Measurements from ENCODE around the gene FARP2.

The FARP2 gene

GRCh38 chr2:241459520-241459919 is 103.4 kb downstream of the FARP2 start:
- no peak for DNase-seq (ENCODE audit: low read depth)

GRCh38 chr2:241460631-241461030 is 104.5 kb downstream of the FARP2 start:
- DNase-seq (ENCODE audit: low read depth), result no peak

- no peak for DNase-seq (ENCODE audit: low read depth)
Observed at GRCh38 chr2:241461693-241462677, 105.9 kb downstream of the FARP2 start.

GRCh38 chr2:241463276-241464135 is 107.4 kb downstream of the FARP2 start:
- no peak for DNase-seq (ENCODE audit: low read depth)

- no peak for DNase-seq (ENCODE audit: low read depth)
Observed at GRCh38 chr2:241465543-241465942, 109.5 kb downstream of the FARP2 start.

GRCh38 chr2:241466230-241466629 is 110.1 kb downstream of the FARP2 start:
- DNase-seq (ENCODE audit: low read depth), result no peak

- no peak for DNase-seq (ENCODE audit: low read depth)
Observed at GRCh38 chr2:241467777-241468475, 111.8 kb downstream of the FARP2 start.

- no peak for DNase-seq (ENCODE audit: low read depth)
Observed at GRCh38 chr2:241468476-241468781, 112.3 kb downstream of the FARP2 start.

- no peak for DNase-seq (ENCODE audit: low read depth)
Observed at GRCh38 chr2:241469746-241470145, 113.7 kb downstream of the FARP2 start.

- DNase-seq (ENCODE audit: low read depth), result no peak
Observed at GRCh38 chr2:241473399-241473798, 117.3 kb downstream of the FARP2 start.

GRCh38 chr2:241475267-241475666 is 119.2 kb downstream of the FARP2 start:
- DNase-seq (ENCODE audit: low read depth), result no peak

GRCh38 chr2:241478166-241478565 is 122.1 kb downstream of the FARP2 start:
- DNase-seq (ENCODE audit: low read depth), result no peak

GRCh38 chr2:241479026-241479898 is 123.2 kb downstream of the FARP2 start:
- DNase-seq (ENCODE audit: low read depth), result no peak

GRCh38 chr2:241481687-241482086 is 125.6 kb downstream of the FARP2 start:
- DNase-seq (ENCODE audit: low read depth), result no peak

GRCh38 chr2:241482126-241482955 is 126.3 kb downstream of the FARP2 start:
- no peak for DNase-seq (ENCODE audit: low read depth)

- DNase-seq (ENCODE audit: low read depth), result no peak
Observed at GRCh38 chr2:241483305-241483704, 127.2 kb downstream of the FARP2 start.

- DNase-seq (ENCODE audit: low read depth), result no peak
Observed at GRCh38 chr2:241485172-241485911, 129.3 kb downstream of the FARP2 start.

- no peak for DNase-seq (ENCODE audit: low read depth)
Observed at GRCh38 chr2:241489088-241489487, 133.0 kb downstream of the FARP2 start.

All from fibroblast of gingiva (primary cell).